ENCODE measurements around the gene OR9Q1.

OR9Q1 gene

DNA sequence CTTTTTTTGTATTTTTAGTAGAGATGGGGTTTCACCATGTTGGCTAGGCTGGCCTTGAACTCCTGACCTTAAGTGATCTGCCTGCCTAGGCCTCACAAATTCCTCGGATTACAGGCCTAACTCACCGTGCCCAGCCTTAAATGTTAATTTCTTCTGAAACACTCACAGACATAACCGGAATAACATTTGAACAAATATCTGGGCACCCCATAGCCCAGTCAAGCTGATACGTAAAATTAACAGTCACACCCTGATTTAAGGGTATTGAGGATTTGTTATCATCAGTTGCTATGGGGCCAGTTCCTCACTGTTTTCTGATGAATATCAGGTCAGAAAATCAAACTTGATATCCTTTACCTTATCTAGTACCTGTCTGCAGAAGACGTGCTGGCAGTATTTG, 23.0 kb upstream of the OR9Q1 start:
- in situ Hi-C loops (cut with HindIII; ENCODE audit: low pct_ligation_motif_present, low sequenced_read_pairs), result no loop called here
- TF ChIP-seq, protein P1, sequence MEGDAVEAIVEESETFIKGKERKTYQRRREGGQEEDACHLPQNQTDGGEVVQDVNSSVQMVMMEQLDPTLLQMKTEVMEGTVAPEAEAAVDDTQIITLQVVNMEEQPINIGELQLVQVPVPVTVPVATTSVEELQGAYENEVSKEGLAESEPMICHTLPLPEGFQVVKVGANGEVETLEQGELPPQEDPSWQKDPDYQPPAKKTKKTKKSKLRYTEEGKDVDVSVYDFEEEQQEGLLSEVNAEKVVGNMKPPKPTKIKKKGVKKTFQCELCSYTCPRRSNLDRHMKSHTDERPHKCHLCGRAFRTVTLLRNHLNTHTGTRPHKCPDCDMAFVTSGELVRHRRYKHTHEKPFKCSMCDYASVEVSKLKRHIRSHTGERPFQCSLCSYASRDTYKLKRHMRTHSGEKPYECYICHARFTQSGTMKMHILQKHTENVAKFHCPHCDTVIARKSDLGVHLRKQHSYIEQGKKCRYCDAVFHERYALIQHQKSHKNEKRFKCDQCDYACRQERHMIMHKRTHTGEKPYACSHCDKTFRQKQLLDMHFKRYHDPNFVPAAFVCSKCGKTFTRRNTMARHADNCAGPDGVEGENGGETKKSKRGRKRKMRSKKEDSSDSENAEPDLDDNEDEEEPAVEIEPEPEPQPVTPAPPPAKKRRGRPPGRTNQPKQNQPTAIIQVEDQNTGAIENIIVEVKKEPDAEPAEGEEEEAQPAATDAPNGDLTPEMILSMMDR (IDR thresholded peaks at IDR 0.05; ENCODE audit: low read depth, low read length, missing control alignments), result no peak
- H3K36me3 ChIP-seq (replicated peaks), result no peaks in the 10 kb centered on the region

DNA sequence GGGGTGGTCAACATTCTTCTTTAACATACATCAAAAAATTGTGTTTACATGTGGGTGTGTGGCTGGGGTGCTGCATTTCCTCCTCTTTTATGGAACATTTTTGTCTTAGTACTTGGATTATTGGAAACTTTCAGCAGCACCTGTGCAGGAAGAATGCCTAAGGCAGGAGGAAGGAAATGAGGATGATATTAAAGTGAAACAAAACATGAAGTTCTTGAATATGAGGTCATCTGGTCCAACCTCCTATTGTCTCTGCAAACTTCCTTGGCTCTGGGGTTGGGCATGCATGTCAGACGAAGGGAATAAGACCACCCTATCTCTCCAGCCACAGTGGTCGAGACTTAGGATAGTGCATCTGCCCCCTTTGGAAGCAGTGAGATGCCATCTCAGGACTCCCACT, 20.6 kb upstream of the OR9Q1 start:
- in situ Hi-C loops (cut with HindIII; ENCODE audit: low pct_ligation_motif_present, low sequenced_read_pairs), result no loop called here
- H3K4me3 ChIP-seq (ENCODE audit: low read depth, low read length), result no peak overlapping the region
- no peaks in the 10 kb centered on the region for H3K27me3 ChIP-seq (replicated peaks)
- DNase-seq, result no peak
- TF ChIP-seq, protein P1 (IDR thresholded peaks at IDR 0.05; ENCODE audit: low read depth, low read length, missing control alignments), result no peak
- no peak overlapping the region for H3K27ac ChIP-seq
- H3K36me3 ChIP-seq (replicated peaks), result no peaks in the 10 kb centered on the region

More for the DNA sequence above, 23.0 kb upstream of the OR9Q1 start:
- no peak for DNase-seq
- no peak overlapping the region for H3K4me3 ChIP-seq (ENCODE audit: low read depth, low read length)
- no peaks in the 10 kb centered on the region for H3K27me3 ChIP-seq (replicated peaks)
- H3K27ac ChIP-seq, result no peak overlapping the region

GRCh38 chr11:58003591-58003990, 20.1 kb upstream of the OR9Q1 start:
- DNase-seq, result no peak
- Histone ChIP-seq H3K4me3 (ENCODE audit: low read depth, low read length) (no peak overlapping the region), H3K36me3 (replicated peaks) (no peaks in the 10 kb centered on the region), H3K27ac (no peak overlapping the region), H3K27me3 (replicated peaks) (no peaks in the 10 kb centered on the region)
- TF ChIP-seq, protein P1 (IDR thresholded peaks at IDR 0.05; ENCODE audit: low read depth, low read length, missing control alignments), result no peak
- in situ Hi-C loops (cut with HindIII; ENCODE audit: low pct_ligation_motif_present, low sequenced_read_pairs), result no loop called here

GRCh38 chr11:58004664-58005063, 19.0 kb upstream of the OR9Q1 start:
- TF ChIP-seq, protein P1 (IDR thresholded peaks at IDR 0.05; ENCODE audit: low read depth, low read length, missing control alignments), result no peak
- in situ Hi-C loops (cut with HindIII; ENCODE audit: low pct_ligation_motif_present, low sequenced_read_pairs), result no loop called here
- Histone ChIP-seq H3K4me3 (ENCODE audit: low read depth, low read length) (no peak overlapping the region), H3K27ac (no peak overlapping the region), H3K27me3 (replicated peaks) (no peaks in the 10 kb centered on the region), H3K36me3 (replicated peaks) (no peaks in the 10 kb centered on the region)
- no peak for DNase-seq

GRCh38 chr11:58006940-58007339, 16.7 kb upstream of the OR9Q1 start:
- H3K27ac ChIP-seq, result no peak overlapping the region
- in situ Hi-C loops (cut with HindIII; ENCODE audit: low pct_ligation_motif_present, low sequenced_read_pairs), result no loop called here

DNA sequence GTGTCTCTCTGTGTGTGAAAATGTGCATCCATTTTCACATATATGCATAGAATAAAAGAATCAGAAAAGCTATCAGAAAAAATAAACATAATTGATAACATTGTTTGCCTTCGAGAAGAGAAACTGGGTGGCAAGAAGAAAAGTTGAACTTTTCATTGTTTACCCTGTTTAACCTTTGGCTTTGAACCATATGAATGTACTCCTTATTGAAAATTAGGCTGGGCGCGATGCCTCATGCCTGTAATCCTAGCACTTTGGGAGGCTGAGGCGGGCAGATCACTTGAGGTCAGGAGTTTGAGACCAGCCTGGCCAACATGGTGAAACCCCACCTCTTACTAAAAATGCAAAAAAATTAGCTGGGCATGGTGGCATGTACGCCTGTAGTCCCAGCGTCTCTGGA, 11.9 kb upstream of the OR9Q1 start:
- in situ Hi-C loops (cut with HindIII; ENCODE audit: low pct_ligation_motif_present, low sequenced_read_pairs), result no loop called here
- no peak for DNase-seq
- Histone ChIP-seq H3K27ac (no peak overlapping the region), H3K27me3 (replicated peaks) (no peaks in the 10 kb centered on the region), H3K36me3 (replicated peaks) (no peaks in the 10 kb centered on the region), H3K4me3 (ENCODE audit: low read depth, low read length) (no peak overlapping the region)
- TF ChIP-seq, protein P1 (IDR thresholded peaks at IDR 0.05; ENCODE audit: low read depth, low read length, missing control alignments), result no peak

More at GRCh38 chr11:58006940-58007339, 16.7 kb upstream of the OR9Q1 start:
- Histone ChIP-seq H3K27me3 (replicated peaks) (no peaks in the 10 kb centered on the region), H3K36me3 (replicated peaks) (no peaks in the 10 kb centered on the region), H3K4me3 (ENCODE audit: low read depth, low read length) (no peak overlapping the region)
- TF ChIP-seq, protein P1 (IDR thresholded peaks at IDR 0.05; ENCODE audit: low read depth, low read length, missing control alignments), result no peak
- no peak for DNase-seq
